ENCODE results near the gene BLVRA. TPM values are rescaled to one million over a fixed set of nuclear protein-coding genes. Genes with fewer than 3 reads are reported as not detected.
A peak's percentile ranks its signal among the peaks of the same experiment; 100 is the strongest.
"Not testable (repeated sequence)": the region's sequence is repeated elsewhere in the genome, so short reads cannot be mapped to it uniquely, and the experiment has no call there.

BLVRA gene
- total and polyA plus RNA-seq, 2 donors (not counting 1 experiment from before 2014, with no cell fraction given) = 5.4 to 6.9 TPM

GRCh38 chr7:43729924-43730248 lies 28.6 kb upstream of the BLVRA start:
- H3K4me3 Mint-ChIP-seq = peak overlapping the region; percentile 93
- no peaks in the 10 kb centered on the region for H3K27me3 Mint-ChIP-seq
- no CpG with 5 or more reads among the region's 4 CpGs for WGBS (ENCODE audit: insufficient coverage)
- H3K27ac Mint-ChIP-seq = peak overlapping the region; percentile 87
- Histone ChIP-seq H3K4me1 (ENCODE audit: control insufficient read depth in 2 of 2, insufficient read depth in 2 of 2, low read length in 2 of 2) (peaks cover 12 to 13% of the 10 kb centered on the region in 2 donors), H3K27ac (ENCODE audit: low read length in 2 of 2) (peak overlapping the region; percentile 40 to 71), H3K4me3 (ENCODE audit: control extremely low read depth in 1 of 5, extremely low read depth in 1 of 5, insufficient read depth in 1 of 5, low read depth in 2 of 5, low read length in 4 of 5) (peak overlapping the region; percentile 73 to 88 (median 84)), H3K36me3 (replicated peaks in 1 of 2; ENCODE audit: control extremely low read depth in 1 of 2, control insufficient read depth in 1 of 2, extremely low read depth in 1 of 2, insufficient read depth in 2 of 2, low read length in 1 of 2) (no peaks in the 10 kb centered on the region), H4K20me1 (ENCODE audit: control insufficient read depth, insufficient read depth, low read length, poor library complexity, severe bottlenecking) (no peaks in the 10 kb centered on the region), H3K9me3 (ENCODE audit: control extremely low read depth in 1 of 3, control insufficient read depth in 2 of 3, insufficient read depth in 1 of 3, low read length in 2 of 3) (no peaks in the 10 kb centered on the region), H3K4me2 (replicated peaks; ENCODE audit: low read depth, low read length, poor library complexity, severe bottlenecking) (peak overlapping the region; percentile 73), H3K79me2 (ENCODE audit: control insufficient read depth, insufficient read depth, low read length) (peaks cover 53% of the 10 kb centered on the region), H3K27me3 (replicated peaks in 1 of 4; ENCODE audit: control extremely low read depth in 1 of 4, control insufficient read depth in 3 of 4, insufficient read depth in 4 of 4, low read length in 3 of 4) (no peaks in the 10 kb centered on the region), H2AFZ (ENCODE audit: insufficient read depth, low read depth, low read length, poor library complexity, severe bottlenecking) (peak overlapping the region; percentile 95), H3K9ac (ENCODE audit: low read length) (peak overlapping the region; percentile 79)
- CTCF ChIA-PET = interaction anchor here (0.6 to 3.5 kb wide), 10 partner anchors 29 to 789 kb away, joined by 3 to 38 read pairs (median 4); partner anchors contain the start of genes BLVRA and STK17A
- TF ChIP-seq EZH2 (IDR thresholded peaks at IDR 0.05; ENCODE audit: borderline replicate concordance, insufficient read depth, low read depth, low read length, poor library complexity, severe bottlenecking) (no peak), CTCF (IDR thresholded peaks at IDR 0.05) (no peak)
- DNase-seq = no peak
- intact Hi-C loops (cut with micrococcal nuclease) = loop anchor here (1.0 to 10.0 kb wide), 7 partner anchors 29 to 797 kb away; partner anchors contain the start of genes BLVRA, MRPL32, MRPS24 and PSMA2
- H3K9me3 Mint-ChIP-seq (ENCODE audit: insufficient read depth) = no peaks in the 10 kb centered on the region
- POLR2A ChIA-PET = interaction anchor here (0.6 to 0.8 kb wide), 4 partner anchors 44 to 762 kb away, joined by 3 to 5 read pairs (median 4); no protein-coding TSS in a partner anchor
- no peak for ATAC-seq (ENCODE audit: low read depth)
- H3K4me1 Mint-ChIP-seq = peaks cover 33% of the 10 kb centered on the region

- H2AFZ ChIP-seq (ENCODE audit: insufficient read depth, low read depth, low read length, poor library complexity, severe bottlenecking); intact Hi-C loops (cut with micrococcal nuclease); H3K27ac ChIP-seq (ENCODE audit: low read length in 2 of 2); H3K9me3 Mint-ChIP-seq (ENCODE audit: insufficient read depth); H3K9me3 ChIP-seq (ENCODE audit: control extremely low read depth in 1 of 3, control insufficient read depth in 2 of 3, insufficient read depth in 1 of 3, low read length in 2 of 3); H3K9ac ChIP-seq (ENCODE audit: low read length); H3K4me3 ChIP-seq (ENCODE audit: control extremely low read depth in 1 of 5, extremely low read depth in 1 of 5, insufficient read depth in 1 of 5, low read depth in 2 of 5, low read length in 4 of 5); ATAC-seq (ENCODE audit: low read depth); H3K27ac Mint-ChIP-seq; H3K27me3 ChIP-seq (replicated peaks in 1 of 4; ENCODE audit: control extremely low read depth in 1 of 4, control insufficient read depth in 3 of 4, insufficient read depth in 4 of 4, low read length in 3 of 4); H3K27me3 Mint-ChIP-seq; H4K20me1 ChIP-seq (ENCODE audit: control insufficient read depth, insufficient read depth, low read length, poor library complexity, severe bottlenecking); H3K36me3 ChIP-seq (replicated peaks in 1 of 2; ENCODE audit: control extremely low read depth in 1 of 2, control insufficient read depth in 1 of 2, extremely low read depth in 1 of 2, insufficient read depth in 2 of 2, low read length in 1 of 2); DNase-seq; H3K4me2 ChIP-seq (replicated peaks; ENCODE audit: low read depth, low read length, poor library complexity, severe bottlenecking); H3K4me3 Mint-ChIP-seq; POLR2A ChIA-PET: not testable (repeated sequence)
- H3K79me2 ChIP-seq (ENCODE audit: control insufficient read depth, insufficient read depth, low read length) = peaks cover 38% of the 10 kb centered on the region
- CTCF ChIA-PET = interaction anchor here (1.1 to 3.5 kb wide), 3 partner anchors 106 to 149 kb away, joined by 5 to 38 read pairs (median 15); partner anchors contain the start of gene STK17A
- H3K4me1 Mint-ChIP-seq = peaks cover 26% of the 10 kb centered on the region
- WGBS (ENCODE audit: insufficient coverage) = 50% methylated on average over 1 of the region's 3 CpGs
- H3K4me1 ChIP-seq (ENCODE audit: control insufficient read depth in 2 of 2, insufficient read depth in 2 of 2, low read length in 2 of 2) = peaks cover 12 to 13% of the 10 kb centered on the region in 2 donors
These were observed 27.0 kb upstream of the BLVRA start for GRCh38 chr7:43731494-43731893.

- CTCF ChIA-PET = interaction anchor here (1.3 to 1.4 kb wide), 2 partner anchors 35 to 152 kb away, joined by 3 to 7 read pairs; partner anchors contain the start of gene STK17A
- H3K4me2 ChIP-seq (replicated peaks; ENCODE audit: low read depth, low read length, poor library complexity, severe bottlenecking); H3K4me1 Mint-ChIP-seq; H3K79me2 ChIP-seq (ENCODE audit: control insufficient read depth, insufficient read depth, low read length); H4K20me1 ChIP-seq (ENCODE audit: control insufficient read depth, insufficient read depth, low read length, poor library complexity, severe bottlenecking); intact Hi-C loops (cut with micrococcal nuclease); H3K4me1 ChIP-seq (ENCODE audit: control insufficient read depth in 2 of 2, insufficient read depth in 2 of 2, low read length in 2 of 2); H3K27me3 Mint-ChIP-seq; DNase-seq; H3K27ac Mint-ChIP-seq; H3K27me3 ChIP-seq (replicated peaks in 1 of 4; ENCODE audit: control extremely low read depth in 1 of 4, control insufficient read depth in 3 of 4, insufficient read depth in 4 of 4, low read length in 3 of 4); H2AFZ ChIP-seq (ENCODE audit: insufficient read depth, low read depth, low read length, poor library complexity, severe bottlenecking); H3K9ac ChIP-seq (ENCODE audit: low read length); ATAC-seq (ENCODE audit: low read depth); H3K4me3 Mint-ChIP-seq; H3K4me3 ChIP-seq (ENCODE audit: control extremely low read depth in 1 of 5, extremely low read depth in 1 of 5, insufficient read depth in 1 of 5, low read depth in 2 of 5, low read length in 4 of 5); H3K27ac ChIP-seq (ENCODE audit: low read length in 2 of 2); H3K9me3 ChIP-seq (ENCODE audit: control extremely low read depth in 1 of 3, control insufficient read depth in 2 of 3, insufficient read depth in 1 of 3, low read length in 2 of 3); H3K36me3 ChIP-seq (replicated peaks in 1 of 2; ENCODE audit: control extremely low read depth in 1 of 2, control insufficient read depth in 1 of 2, extremely low read depth in 1 of 2, insufficient read depth in 2 of 2, low read length in 1 of 2); H3K9me3 Mint-ChIP-seq (ENCODE audit: insufficient read depth): not testable (repeated sequence)
- 93% methylated on average over 7 of the region's 18 CpGs for WGBS (ENCODE audit: insufficient coverage)
- POLR2A ChIA-PET = interaction anchor here (0.6 kb wide), 1 partner anchor 9 kb away, joined by 6 read pairs; no protein-coding TSS in a partner anchor
These were observed 23.7 kb upstream of the BLVRA start for GRCh38 chr7:43734575-43735332.

Data from B cell (primary cell).